Tongue (tissue), 2 donors: ENCODE data around the gene VCAM1. TPM values are rescaled to one million over a fixed set of nuclear protein-coding genes. Genes with fewer than 3 reads are reported as not detected.
"Not testable (repeated sequence)": the region's sequence is repeated elsewhere in the genome, so short reads cannot be mapped to it uniquely, and the experiment has no call there.

Experiments used
- DNase-seq: peaks from one replicate; pipeline ENCODE4 v3.0.0-alpha.2; 2015
- total RNA-seq: library from RNA; depleted of rRNA; stranded (reverse); fragments of >200 nt; gene quantifications from one replicate; pipeline ENCODE4 v1.2.3, GENCODE V29; 2014

The VCAM1 gene
- total RNA-seq, 1 donor from 2014 or later, result 40.3 TPM

- DNase-seq, result no peak
Observed at GRCh38 chr1:100780814-100781213, 61.3 kb downstream of the VCAM1 start.

GRCh38 chr1:100781728-100782127, 62.2 kb downstream of the VCAM1 start:
- DNase-seq, result not testable (repeated sequence)

GRCh38 chr1:100782473-100783039, 63.0 kb downstream of the VCAM1 start:
- DNase-seq, result no peak

- no peak for DNase-seq
Observed at GRCh38 chr1:100785470-100786052, 66.0 kb downstream of the VCAM1 start.

- DNase-seq, result no peak
Observed at GRCh38 chr1:100786870-100787269, 67.3 kb downstream of the VCAM1 start.

Other genes starting within 250 kb of the VCAM1 start
- 0.21 TPM for gene GPR88, start 181.6 kb upstream of the VCAM1 start, total RNA-seq
- 27.7 TPM for gene EXTL2, start 175.1 kb downstream of the VCAM1 start, total RNA-seq
- gene SLC30A7, start 176.3 kb downstream of the VCAM1 start, total RNA-seq, result 19.1 TPM